GM19193 (cell line): Measurements from ENCODE around the gene NEGR1.

ENCODE experiments used
- POLR2A ChIP-seq: IDR thresholded peaks from 4 replicates; pipeline ENCODE4 v1.6.1; 2011; ENCODE audit not compliant: insufficient read depth, insufficient read length; ENCODE audit errors: extremely low read depth

NEGR1 gene

DNA sequence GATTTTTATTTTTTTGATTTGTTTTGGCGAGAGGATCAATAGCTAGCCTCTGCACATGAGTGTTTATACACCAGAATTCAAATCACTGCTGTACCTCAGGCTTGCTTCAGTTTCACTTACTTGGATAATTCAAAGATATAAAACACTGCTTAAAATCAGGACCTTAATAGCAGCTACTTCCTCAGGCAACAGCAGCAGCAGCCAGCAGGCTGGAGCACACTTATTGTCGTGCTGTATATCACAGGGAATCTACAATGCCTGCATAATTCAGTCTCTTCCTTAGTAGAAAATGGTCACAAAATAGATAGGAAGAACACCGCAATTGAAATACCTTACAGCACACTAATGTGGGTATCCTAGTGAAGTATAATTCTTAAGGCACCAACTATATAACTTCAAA lies 497.3 kb downstream of the NEGR1 start:
- no peak for TF ChIP-seq POLR2A

DNA sequence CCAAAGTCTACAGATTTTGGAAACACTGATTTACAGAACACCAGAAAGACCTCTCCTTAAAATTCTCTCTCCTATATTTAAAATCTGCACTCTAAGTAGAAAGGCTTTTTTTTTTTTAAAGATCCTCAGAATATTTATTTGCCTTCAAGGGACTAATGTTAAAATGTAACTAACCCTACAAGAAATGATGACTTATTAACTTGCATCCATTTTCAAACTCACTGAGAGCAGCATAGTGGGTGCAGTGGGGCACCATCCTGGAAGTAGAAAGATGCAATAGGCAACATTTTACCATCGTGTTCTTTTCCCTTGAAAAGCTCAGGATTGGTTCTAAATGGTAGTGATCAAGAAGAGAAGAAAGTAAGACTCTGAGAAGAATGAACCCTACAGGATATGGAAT lies 498.1 kb downstream of the NEGR1 start:
- TF ChIP-seq POLR2A: no peak

DNA sequence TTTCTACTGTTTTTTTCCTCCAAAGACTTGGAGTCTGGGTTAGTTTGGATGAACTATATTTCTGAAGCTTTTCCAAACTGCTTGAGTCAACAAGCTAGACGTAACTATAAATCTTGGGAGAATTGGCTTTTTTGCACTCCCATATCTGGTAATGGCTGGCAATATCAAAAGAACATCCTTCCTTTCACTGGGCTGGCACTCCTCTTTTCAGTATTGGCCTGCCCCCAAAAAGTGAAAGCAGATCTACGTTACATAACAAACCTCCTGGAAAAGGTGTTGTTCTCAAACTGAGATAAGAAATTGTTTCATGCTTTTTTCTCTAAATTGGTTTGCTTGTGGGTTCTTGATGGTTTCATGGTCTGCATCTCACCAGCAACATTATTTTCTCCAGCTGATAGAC lies 499.3 kb downstream of the NEGR1 start:
- TF ChIP-seq POLR2A: no peak

DNA sequence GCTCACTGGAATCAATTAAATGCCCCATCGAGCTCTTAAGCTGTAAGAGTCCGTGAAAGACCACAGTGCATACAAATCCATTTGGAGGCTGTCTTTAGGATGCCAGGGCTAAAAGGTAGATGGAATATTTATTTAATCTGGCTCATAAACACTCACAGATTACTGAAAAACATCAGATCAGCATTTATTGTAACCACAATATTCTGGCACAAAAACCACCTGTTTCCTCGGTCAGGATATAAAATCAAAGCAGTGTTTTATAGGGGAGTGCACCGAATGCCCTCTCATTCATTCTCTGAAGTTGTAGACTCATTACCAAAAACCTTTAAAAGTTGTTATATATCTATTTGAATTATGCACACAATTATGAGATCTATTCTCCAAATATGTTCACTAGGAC lies 500.9 kb downstream of the NEGR1 start:
- TF ChIP-seq POLR2A: no peak

DNA sequence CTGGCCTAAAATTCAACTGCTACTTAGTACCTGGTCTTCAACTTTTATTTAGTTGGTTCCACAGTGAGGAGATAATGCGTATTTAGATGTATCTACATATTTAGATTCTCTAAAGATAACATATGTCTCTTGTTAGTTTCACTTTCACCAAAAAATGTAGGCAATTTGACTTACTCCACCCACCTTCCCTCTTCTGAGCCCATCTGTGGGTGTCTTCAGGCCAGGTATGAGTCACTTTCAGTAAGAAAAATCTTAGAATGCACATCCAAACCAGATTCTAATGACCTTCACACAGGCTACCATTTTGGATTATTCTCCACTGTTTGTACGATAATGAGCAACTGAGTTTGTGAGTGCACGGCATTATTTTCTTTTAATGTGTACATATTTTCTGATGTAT lies 501.7 kb downstream of the NEGR1 start:
- TF ChIP-seq POLR2A: no peak

DNA sequence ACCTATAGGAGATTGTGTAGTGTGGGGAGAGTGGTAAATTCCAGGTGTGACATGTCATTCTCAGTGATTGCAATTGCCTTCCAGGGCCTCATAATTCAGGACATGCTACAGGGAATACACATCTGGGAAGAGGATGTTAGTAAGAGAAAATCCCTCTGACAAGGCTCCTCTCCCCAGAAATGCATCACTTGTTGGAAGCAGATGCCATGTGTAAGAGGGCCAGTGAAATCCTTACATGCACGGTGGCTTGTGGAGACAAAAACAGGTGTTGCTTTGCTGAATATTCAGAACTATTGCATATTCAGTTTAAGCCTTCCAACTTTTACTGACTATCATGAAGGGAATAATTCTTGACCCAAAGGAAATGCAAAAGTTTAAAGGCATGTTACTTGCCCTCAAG lies 503.4 kb downstream of the NEGR1 start:
- TF ChIP-seq POLR2A: no peak

DNA sequence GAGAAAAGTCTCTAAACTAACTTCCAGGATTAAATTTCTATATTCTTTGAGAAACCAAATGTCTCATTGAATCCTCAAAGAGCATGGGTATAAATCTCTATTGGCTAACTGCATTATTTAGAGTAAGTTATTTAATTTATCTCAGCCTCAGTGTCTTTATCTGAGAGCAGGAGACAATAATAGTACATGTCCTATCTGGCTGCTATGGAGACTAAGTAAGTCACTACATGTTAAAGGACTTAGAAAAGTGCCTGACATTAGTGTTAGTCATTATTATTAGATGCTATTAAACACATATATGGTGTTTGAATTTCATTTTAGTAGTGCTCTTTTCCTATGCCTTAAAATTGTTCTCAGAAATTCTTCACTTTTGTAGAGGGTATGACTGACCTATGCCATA lies 505.2 kb downstream of the NEGR1 start:
- no peak for TF ChIP-seq POLR2A

DNA sequence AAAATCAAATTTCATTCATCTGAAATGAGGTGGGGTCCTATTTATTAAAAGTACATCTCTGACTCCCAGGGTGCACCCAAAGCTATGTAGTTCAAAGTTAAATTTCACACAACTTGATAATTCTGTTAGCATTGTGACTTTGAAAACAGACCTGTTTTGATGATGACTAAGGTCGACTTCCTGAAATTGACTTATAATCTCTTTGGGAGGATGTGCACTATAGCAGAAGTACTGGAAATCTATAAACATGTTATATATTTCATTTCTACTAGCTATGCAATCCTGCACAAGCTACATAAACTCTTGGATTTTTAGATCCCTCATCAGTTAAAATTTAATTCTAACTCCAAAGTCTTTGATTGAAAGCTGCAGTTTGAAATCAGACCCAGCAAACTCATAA lies 507.6 kb downstream of the NEGR1 start:
- no peak for TF ChIP-seq POLR2A

DNA sequence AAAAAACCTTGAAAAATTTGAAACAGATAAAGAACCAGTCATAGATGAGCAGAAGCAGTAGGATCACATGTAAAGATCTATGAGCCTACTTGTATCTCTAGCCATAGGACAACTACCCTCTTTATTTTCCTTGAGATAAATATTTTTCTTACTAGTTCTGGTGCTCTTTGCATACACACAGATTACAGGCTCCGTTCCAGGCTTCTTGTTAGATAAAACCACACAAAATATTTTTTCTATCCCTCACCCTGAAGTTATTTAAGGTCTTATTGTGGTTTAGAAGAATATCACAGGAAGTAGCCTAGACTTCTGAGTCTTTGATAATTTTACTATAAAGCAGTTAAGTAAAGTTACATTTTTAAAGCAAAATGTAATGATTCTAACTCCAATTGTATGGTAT lies 512.2 kb downstream of the NEGR1 start:
- no peak for TF ChIP-seq POLR2A

DNA sequence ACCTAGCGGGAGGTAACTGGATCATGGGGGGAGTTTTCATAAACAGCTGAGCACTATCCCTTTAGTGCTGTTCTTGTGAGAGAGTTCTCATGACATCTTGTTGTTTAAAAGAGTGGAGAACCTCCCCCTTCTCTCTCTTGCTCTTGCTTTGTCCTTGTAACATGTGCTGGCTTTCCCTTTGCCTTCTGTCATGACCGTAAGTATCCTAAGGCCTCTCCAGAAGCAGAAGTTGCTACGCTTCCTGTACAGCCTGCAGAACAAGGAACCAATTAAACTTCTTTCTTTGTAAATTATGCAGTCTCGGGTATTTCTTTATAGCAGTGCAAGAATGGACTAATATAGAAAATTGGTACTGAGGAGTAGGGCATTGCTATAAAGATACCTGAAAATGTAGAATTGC lies 515.6 kb downstream of the NEGR1 start:
- no peak for TF ChIP-seq POLR2A

DNA sequence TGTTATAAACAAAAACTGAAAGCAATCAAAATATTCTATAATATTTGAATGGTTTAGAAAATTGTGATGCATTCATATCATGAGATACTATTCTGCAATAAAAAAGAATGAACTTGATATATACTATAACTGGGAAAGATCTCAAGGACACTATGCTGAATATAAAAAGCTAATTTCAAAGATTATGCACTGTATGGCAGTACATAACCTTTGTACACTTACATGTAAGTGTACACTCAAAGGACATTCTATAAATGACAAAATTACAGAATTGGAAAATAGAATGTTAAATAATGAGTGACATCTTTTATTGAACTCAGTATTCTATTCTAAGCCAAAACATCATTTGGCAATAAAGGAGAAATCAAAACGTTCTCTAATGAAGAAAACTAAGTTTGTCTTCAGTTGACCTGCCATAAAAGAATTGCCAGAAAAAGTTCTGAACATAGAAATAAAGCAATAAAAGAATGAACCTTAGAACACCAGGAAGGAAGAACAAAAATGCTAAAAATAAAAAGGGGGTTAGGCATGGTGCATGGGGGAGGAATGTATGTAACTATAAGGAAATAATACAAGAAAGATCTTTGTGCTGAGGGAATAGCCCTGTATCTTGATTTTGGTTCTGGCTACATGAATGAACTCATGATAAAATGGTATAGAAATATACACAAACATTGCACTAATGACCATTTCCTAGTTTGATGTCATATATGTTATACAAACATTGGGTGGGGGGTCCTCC lies 519.7 kb downstream of the NEGR1 start:
- no peak for TF ChIP-seq POLR2A

DNA sequence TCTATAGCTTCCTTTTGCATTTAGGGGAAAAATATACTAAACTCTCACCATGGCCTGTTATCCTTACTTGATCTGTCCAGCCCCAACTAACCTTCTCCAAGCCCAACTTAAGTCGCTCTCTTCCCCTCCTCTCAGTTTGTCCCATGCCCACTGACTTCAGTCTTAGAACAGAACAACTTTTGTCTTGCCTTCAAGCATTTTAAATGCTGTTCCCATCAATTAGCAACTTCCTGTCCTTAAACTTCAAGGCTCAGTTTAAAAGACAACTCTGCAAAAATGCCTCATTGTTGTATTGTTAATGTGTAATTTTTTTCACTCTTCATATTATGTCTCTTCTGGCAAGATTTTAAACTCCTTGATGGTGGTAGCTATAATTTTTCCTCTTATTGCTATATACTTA lies 526.9 kb downstream of the NEGR1 start:
- no peak for TF ChIP-seq POLR2A

DNA sequence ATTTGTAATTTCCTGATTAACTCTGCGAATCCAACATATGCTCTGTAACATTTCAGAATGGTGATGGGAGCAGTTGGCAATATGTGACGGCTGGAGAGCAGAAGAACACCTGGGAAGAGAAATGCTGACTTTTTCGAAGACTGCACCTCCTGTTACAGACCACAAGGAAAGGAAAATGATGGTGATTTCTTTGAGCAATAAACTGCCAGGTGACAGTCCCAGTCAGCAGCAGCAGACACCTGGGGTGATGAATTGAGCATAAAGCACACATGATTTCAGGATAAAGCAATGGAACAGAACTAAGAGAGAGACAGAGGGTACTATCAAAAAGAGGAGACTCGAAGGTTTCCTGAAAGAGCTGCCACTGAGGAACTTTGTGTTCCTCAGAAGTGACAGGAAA lies 528.6 kb downstream of the NEGR1 start:
- TF ChIP-seq POLR2A: no peak

DNA sequence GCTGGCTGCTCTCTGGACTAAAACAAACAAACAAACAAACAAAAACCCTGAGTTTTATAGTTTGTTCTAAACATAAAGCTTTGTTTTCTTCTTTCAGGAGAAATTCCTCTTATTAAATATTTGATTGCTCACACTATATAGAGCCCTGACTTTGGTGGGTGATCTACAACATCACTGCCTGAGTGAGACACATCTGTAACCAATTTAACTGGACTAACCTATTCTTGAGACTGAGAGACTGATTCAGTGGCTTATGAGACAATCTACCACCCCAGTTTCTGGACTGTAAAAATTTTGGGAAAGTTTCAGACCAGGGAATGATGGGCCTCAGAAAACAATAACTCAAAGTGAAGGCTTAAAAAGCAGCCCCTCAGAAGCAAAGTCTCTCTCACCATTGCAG lies 537.0 kb downstream of the NEGR1 start:
- TF ChIP-seq POLR2A: no peak

DNA sequence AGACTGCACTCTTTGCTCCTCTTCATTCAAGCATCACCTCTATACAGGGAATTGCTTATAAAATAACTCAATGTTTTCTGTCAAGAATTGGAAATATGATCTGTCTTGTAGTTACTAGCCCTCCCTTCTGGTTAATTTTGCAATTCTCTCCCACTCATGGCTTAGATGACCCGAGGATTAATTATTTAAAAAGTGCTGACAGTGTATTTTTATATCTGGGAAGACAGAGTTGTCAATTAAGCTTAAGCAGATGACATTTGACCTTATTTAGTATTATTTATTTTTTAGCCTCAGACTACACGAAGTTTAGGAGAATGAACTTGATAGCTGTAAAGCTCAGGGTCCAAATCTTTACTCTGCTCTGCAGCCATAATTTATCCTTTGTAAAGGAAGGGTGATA lies 538.5 kb downstream of the NEGR1 start:
- no peak for TF ChIP-seq POLR2A

DNA sequence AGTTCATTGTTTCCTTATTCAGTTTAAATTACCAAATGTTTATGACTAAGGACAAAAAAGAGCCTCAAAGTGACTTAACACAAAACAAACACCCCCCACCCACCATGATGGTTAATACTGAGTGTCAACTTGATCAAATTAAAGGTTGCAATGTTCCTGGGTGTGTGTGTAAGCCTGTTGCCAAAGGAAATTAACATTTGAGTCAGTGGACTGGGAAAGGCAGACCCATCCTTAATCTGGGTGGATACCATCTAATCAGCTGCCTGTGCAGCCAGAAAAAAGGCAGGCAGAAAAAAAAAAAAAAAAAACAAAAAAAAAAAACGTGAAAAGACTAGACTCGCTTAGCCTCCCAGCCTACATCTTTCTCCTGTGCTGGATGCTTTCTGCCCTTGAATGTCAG lies 543.4 kb downstream of the NEGR1 start:
- TF ChIP-seq POLR2A: no peak

DNA sequence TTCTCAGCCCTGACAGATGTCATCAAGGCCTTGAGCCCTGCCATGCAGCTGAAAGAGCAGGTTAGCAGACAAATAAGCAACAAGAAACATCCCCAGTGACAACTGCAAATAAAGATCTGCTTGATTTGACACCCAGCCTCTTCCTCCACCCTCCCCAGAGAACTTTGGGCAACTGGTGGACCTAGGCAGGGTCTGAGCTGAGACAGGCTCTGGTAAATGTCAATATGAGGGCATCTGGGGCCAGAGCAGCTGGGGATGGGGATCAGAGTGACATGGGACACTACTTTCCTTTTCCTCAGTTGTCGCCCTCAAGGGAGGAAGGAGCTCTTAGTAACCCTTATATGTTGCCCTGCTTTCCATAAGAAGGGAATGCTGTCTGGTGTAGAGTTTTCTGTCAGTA lies 544.1 kb downstream of the NEGR1 start:
- no peak for TF ChIP-seq POLR2A
